ENCODE measurements around the gene ICAM5.

ICAM5 gene

DNA sequence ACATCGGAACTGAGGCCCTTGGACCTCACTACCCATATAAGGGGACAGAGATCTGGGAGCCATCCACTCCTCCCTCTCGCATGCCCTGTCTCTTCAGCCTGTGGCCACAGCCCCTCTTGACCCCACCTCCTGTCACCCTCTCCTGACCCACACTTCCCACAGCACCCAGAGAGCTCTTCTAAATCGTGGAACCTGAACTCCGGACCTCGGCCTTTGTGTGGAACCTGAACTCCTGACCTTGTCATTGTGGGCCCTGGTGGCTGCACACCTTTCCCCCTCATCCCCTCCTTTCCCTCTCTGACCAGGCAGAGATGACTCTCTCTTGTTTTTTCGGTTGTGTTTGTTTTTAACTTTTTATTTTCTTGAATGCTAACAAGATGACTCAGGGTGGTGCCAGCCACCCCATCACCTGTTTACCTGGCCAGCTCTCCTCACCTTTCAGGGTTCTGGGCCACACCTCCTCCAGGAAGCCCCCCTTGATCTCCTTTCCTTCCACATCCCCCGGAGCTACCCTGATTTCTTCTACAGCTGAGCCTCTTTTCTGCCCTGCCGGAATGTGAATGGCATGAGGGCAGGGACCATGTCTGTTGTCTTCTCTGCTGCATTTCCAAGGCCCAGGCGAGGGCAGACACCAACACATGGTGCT is 32.7 kb upstream of the ICAM5 start:
- H3K4me3 ChIP-seq (ENCODE audit: low read depth, low read length): no peak overlapping the region
- TF ChIP-seq, protein P1, sequence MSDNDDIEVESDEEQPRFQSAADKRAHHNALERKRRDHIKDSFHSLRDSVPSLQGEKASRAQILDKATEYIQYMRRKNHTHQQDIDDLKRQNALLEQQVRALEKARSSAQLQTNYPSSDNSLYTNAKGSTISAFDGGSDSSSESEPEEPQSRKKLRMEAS (IDR thresholded peaks at IDR 0.05; ENCODE audit: low read depth, low read length): no peak
- no peak for TF ChIP-seq POLR2A (IDR thresholded peaks at IDR 0.05; ENCODE audit: extremely low read depth, insufficient read length)
- TF ChIP-seq, protein P2, sequence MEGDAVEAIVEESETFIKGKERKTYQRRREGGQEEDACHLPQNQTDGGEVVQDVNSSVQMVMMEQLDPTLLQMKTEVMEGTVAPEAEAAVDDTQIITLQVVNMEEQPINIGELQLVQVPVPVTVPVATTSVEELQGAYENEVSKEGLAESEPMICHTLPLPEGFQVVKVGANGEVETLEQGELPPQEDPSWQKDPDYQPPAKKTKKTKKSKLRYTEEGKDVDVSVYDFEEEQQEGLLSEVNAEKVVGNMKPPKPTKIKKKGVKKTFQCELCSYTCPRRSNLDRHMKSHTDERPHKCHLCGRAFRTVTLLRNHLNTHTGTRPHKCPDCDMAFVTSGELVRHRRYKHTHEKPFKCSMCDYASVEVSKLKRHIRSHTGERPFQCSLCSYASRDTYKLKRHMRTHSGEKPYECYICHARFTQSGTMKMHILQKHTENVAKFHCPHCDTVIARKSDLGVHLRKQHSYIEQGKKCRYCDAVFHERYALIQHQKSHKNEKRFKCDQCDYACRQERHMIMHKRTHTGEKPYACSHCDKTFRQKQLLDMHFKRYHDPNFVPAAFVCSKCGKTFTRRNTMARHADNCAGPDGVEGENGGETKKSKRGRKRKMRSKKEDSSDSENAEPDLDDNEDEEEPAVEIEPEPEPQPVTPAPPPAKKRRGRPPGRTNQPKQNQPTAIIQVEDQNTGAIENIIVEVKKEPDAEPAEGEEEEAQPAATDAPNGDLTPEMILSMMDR (IDR thresholded peaks at IDR 0.05; ENCODE audit: low read depth, low read length): no peak
- TF ChIP-seq MYC (IDR thresholded peaks at IDR 0.05; ENCODE audit: low read depth, low read length): no peak
- peak; percentile 48 for DNase-seq (ENCODE audit: low read depth)

DNA sequence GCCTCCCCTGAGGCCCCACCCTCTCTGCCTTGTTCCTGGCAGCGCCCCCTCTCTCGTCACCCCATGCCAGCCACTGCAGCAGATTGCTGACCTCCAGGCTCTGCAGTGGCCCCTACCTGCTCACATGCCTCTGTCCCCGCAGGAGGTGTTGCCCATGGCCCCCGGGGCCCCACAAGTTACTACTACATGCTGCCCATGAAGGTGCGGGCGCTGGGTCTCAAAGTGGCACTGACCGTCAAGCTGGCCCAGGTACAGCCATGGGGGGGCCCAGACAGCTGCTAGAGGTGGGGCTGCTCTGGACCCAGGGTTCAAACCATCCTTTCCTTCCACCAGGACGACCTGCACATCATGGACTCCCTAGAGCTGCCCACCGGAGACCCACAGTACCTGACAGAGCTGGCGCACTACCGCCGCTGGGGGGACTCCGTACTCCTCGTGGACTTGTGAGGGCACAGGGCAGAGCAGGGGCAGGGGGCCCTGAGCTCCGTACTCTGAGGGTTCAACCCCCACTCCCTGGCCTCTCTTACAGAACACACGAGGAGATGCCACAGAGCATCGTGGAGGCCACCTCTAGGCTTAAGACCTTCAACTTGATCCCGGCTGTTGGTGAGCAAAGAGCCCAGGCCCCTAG is 31.6 kb upstream of the ICAM5 start:
- TF ChIP-seq POLR2A (IDR thresholded peaks at IDR 0.05; ENCODE audit: extremely low read depth, insufficient read length): no peak
- no peak overlapping the region for H3K4me3 ChIP-seq (ENCODE audit: low read depth, low read length)
- peak; percentile 47 for DNase-seq (ENCODE audit: low read depth)

DNA sequence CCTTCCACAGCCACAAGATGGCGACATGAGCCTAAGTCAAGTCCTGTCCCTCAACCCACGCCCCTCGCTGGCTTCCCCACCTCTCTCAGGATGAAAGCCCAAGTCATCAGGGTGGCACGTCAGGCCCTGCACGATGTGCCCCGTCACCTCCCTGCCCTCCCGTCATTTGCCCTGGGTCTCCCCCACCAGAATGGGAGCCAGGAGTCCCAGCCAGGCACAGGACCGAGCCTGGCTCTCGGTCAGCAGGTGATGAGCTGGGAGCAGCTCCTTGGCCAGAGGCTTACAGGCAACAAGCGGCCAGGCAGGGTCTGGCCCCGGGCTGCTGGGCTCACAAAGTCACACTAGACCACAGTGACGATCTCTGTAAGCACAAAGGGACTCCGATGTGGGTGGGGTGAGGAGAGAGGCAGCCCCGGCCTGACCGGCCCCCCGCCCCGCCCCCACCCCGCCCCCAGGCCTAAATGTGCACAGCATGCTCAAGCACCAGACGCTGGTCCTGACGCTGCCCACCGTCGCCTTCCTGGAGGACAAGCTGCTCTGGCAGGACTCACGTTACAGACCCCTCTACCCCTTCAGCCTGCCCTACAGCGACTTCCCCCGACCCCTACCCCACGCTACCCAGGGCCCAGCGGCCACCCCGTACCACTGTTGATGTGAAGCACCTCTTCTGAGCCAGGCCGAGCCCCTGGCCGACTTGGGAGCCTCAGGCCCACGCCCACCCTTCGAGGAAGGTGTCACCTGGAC is 30.4 kb upstream of the ICAM5 start:
- DNase-seq (ENCODE audit: low read depth): peak; percentile 100

DNA sequence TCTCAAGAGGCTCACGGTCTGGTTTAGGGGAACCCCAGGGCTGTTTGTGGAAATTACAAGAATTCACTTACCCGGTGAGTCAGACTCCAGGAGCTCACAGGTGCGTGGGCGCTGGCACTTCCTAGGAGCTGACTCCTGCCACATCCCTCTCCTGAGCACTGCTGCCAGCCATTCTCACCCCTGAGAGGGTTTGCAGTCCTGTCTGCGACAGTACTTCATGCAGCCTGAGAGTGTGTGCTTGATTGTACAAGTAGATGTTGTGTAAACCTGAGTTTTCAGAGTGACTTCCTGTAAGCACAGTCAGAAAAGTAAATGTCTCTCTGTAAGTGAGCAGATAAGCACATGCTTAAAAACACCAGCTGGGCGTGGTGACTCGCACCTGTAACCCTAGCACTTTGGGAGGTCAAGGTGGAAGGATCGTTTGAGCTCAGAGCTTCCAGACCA is 29.6 kb upstream of the ICAM5 start:
- DNase-seq (ENCODE audit: low read depth): peak; percentile 73
- TF ChIP-seq, protein P1 (IDR thresholded peaks at IDR 0.05; ENCODE audit: low read depth, low read length): no peak
- no peak for TF ChIP-seq MYC (IDR thresholded peaks at IDR 0.05; ENCODE audit: low read depth, low read length)
- TF ChIP-seq, protein P2 (IDR thresholded peaks at IDR 0.05; ENCODE audit: low read depth, low read length): peak; percentile 0
- H3K4me3 ChIP-seq (ENCODE audit: low read depth, low read length): no peak overlapping the region

More for the DNA sequence above, 30.4 kb upstream of the ICAM5 start:
- TF ChIP-seq, protein P1 (IDR thresholded peaks at IDR 0.05; ENCODE audit: low read depth, low read length): no peak
- TF ChIP-seq POLR2A (IDR thresholded peaks at IDR 0.05; ENCODE audit: extremely low read depth, insufficient read length): no peak
- TF ChIP-seq, protein P2 (IDR thresholded peaks at IDR 0.05; ENCODE audit: low read depth, low read length): peak; percentile 100
- TF ChIP-seq MYC (IDR thresholded peaks at IDR 0.05; ENCODE audit: low read depth, low read length): no peak
- no peak overlapping the region for H3K4me3 ChIP-seq (ENCODE audit: low read depth, low read length)

DNA sequence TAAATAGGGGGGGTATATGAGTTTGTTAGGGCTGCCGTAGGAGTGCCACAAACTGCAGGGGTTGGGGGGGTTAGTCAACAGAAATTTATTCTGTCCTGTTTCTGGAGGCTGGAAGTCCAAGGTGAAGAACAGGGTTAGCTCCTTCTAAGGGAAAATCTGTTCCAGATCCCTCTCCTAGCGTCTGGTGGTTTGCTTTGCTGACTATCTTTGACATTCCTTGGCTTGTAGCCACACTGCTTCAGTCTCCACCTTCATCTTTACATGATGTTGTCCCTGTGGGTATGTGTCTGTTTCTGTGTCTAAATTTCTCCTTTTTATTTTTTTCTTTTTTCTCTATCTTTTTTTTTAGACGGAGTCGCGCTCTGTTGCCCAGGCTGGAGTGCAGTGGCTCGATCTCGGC is 27.0 kb upstream of the ICAM5 start:
- TF ChIP-seq POLR2A (IDR thresholded peaks at IDR 0.05; ENCODE audit: extremely low read depth, insufficient read length) (no peak), MYC (IDR thresholded peaks at IDR 0.05; ENCODE audit: low read depth, low read length) (no peak)
- TF ChIP-seq, protein P1 (IDR thresholded peaks at IDR 0.05; ENCODE audit: low read depth, low read length): no peak
- TF ChIP-seq, protein P2 (IDR thresholded peaks at IDR 0.05; ENCODE audit: low read depth, low read length): no peak
- peak; percentile 40 for DNase-seq (ENCODE audit: low read depth)
- H3K4me3 ChIP-seq (ENCODE audit: low read depth, low read length): no peak overlapping the region

DNA sequence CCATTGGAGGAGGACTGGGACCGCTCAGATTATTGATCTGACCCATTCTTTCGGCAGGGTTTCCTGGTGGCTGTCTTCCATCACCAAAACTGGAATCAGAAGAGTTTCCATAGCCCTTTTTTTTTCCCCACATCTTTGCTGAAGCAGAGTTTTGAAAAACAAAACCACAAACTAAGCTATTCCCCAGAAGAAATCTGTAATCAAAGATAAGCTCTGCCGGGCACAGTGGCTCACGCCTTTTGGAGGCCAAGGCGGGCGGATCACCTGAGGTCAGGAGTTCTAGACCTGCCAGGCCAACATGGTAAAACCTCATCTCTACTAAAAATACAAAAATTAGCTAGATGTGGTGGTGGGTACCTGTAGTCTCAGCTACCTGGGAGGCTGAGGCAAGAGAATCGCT is 23.0 kb upstream of the ICAM5 start:
- no peak overlapping the region for H3K4me3 ChIP-seq (ENCODE audit: low read depth, low read length)
- no peak for DNase-seq (ENCODE audit: low read depth)
- TF ChIP-seq POLR2A (IDR thresholded peaks at IDR 0.05; ENCODE audit: extremely low read depth, insufficient read length): no peak
- TF ChIP-seq MYC (IDR thresholded peaks at IDR 0.05; ENCODE audit: low read depth, low read length): no peak
- TF ChIP-seq, protein P1 (IDR thresholded peaks at IDR 0.05; ENCODE audit: low read depth, low read length): no peak
- TF ChIP-seq, protein P2 (IDR thresholded peaks at IDR 0.05; ENCODE audit: low read depth, low read length): no peak
